GM18873 (cell line): ENCODE results near the gene INSRR.

Source experiments
- ATAC-seq: cut with Tn5 transposase; IDR thresholded peaks from one replicate; pipeline ENCODE4 v1.9.1; 2021; ENCODE audit warnings: mild to moderate bottlenecking, moderate library complexity, moderate number of reproducible peaks; ENCODE audit not compliant: unreplicated experiment, low FRiP score

Gene INSRR

DNA sequence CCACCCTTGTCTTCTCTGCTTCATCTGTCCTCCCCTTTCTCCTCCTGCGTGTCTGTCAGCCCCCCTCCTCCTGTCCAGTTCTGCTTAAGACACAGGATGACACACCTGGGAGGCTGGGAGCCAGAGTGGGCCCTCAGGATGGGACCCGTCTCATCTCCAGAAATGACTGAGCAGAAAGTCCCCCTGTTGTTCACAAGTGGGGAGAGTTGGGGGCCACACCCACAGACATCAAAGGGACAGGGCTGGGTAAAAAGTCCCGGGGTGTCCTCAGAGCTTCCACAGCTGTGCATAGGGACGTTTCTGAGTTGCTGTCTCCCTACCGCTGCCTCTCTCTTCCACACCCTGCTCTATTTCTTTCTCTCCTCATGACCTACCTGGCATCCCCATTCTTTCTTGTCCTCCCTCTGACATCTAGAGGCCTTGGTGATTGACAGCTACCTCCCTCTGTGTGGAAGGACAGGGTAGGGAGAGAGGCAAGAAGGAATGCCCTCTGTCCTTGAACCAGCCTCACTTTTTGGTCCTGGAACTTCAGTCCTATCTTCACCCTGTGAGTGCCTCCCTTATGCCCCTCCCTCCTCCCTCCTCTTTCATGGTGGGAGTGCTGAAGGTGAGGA lies 22.8 kb downstream of the INSRR start:
- no peak for ATAC-seq

DNA sequence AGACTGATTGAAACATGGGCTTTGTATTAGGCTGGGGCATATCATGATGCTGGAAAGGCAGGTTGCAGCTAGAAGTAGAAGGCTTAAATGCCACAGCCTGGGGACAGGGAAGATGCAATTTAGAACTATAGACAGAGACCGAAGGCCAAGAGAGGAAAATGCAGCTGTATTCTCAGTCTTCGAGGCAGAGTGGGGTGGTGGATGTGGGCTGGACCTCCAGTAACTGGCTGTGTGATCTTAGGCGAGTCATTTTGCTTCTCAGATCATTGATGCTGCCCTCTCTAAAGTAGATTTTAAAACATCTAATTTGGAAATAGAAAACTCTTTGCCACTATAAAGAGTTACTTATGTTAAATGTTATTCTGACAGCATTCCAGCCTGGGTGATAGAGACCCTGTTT lies 24.6 kb downstream of the INSRR start:
- ATAC-seq = no peak

- ATAC-seq = no peak
Observed at GRCh38 chr1:156833603-156834002, 25.3 kb downstream of the INSRR start.

- no peak for ATAC-seq
Observed at GRCh38 chr1:156832434-156832833, 26.5 kb downstream of the INSRR start.

DNA sequence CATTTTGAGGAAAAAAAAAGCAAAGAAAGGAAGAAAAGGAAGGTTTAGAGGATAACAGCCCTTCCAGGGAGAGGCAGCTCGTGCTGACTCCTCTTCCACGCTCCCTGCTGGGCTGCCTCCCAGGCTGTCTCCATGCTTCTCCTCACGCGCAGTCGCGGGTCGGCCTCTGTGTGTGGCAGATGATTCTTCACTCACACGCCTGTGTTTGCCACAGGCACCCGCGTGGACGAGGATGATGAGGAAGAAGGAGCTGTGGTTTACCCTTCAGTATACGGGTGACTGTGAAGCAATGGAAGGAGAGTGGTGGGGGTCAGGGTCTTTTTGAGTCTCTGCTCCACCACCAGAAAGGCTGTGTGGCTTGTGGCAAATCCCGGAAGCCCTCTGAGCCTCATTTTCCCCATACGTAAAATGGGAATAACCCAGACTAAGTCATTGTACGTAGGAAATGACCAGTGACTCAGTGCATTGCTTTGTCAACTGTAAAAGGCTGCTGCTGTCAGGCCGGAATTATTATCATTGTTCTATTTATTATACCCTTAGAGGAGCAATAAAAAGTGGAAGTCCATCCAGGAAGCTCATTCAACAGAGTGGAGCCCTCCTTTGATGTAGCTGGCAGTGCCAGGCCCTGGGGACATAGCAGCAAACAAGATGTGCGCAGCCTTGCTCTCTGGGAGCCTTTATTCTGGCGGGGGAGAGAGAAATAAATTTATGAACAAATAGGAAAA lies 30.4 kb downstream of the INSRR start:
- no peak for ATAC-seq

DNA sequence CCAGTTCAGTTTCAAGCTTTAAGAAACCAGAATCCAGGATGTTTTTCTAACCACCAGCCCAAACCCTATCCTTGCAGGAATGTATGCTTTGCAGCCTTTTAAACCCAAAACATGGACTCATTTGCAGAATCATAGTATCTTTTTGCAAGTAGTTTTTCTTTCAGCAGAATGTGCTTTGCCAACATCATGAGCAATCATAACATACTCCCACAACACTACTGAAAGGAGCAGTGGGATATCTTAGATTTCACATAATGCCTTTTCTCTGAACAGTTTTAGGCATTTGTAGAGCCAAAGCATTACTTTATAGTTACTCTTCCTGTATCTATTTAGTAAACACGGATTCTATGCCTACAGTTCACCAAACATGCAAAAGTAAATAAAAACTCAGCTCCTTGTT lies 32.3 kb downstream of the INSRR start:
- no peak for ATAC-seq

GRCh38 chr1:156823210-156823790 lies 35.6 kb downstream of the INSRR start:
- ATAC-seq = no peak

- no peak for ATAC-seq
Observed at GRCh38 chr1:156822680-156823079, 36.2 kb downstream of the INSRR start.

DNA sequence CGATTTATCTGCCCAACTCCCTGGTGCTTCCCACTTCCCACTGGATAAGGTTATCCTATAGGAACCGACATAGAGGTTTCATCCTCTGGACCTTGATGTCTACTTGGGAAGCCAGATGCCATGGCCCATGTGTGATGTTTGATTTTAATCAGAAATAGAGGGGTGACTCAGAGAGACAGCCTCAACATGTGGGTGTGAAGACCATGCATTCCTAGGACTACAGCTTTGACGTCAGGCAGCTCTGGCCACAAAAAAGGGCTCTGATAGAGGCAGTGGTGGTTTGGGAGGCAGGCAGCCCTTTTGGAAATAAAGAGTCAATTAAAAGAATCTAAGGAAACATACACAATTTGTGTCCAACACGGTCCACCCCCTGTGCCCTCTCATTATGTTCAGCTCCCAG lies 37.1 kb downstream of the INSRR start:
- no peak for ATAC-seq

- peak; percentile 50 for ATAC-seq
Observed at GRCh38 chr1:156816561-156817328, 42.2 kb downstream of the INSRR start, which contains the start of gene SH2D2A. SH2D2A (minus strand) TSS chr1:156816848; CDS start chr1:156816708, 140 bp downstream.

DNA sequence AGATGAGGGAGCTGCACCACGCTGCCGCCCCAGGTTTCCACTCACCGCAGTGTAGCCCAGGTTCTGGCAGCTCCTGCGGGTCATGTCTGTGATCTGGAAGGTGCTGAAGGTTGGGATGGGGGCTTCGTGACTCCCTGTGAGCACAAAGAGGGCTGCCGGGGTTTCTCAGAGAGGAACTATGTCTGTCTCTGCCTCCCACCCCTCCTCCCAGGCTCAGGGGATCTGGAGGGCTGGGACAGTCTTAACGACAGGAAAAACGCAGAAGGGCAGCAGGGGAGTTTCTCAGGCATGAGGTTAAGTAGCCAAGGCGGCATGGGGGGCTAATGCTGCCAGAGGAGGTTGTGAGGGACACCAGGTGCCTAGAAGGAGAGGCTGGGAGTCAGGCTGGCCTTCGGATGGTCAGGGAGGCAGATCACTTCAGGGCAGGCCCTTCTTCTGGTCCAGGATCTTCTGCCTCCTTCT lies 42.9 kb downstream of the INSRR start:
- no peak for ATAC-seq

GRCh38 chr1:156815307-156815826 lies 43.5 kb downstream of the INSRR start:
- no peak for ATAC-seq

GRCh38 chr1:156814571-156815260 lies 44.2 kb downstream of the INSRR start:
- no peak for ATAC-seq

GRCh38 chr1:156813750-156814570 lies 45.0 kb downstream of the INSRR start:
- no peak for ATAC-seq

DNA sequence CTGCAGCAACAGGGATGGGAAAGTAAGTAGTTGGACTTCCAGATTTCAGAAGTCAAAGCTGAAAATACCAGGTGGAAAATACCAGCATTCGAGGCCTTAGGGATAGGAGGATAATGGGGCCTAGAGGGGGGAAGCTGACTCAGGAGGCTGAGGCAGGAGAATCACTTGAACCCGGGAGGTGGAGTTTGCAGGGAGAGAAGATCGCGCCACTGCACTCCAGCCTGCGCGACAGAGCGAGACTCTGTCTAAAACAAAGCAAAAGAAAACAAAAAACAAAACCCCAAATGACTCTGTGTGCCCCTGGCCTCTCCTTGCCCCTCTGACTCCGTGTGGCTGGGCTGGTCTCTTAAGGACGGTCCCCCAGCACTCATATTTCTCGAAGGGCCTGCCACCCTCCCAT lies 45.6 kb downstream of the INSRR start:
- no peak for ATAC-seq

- no peak for ATAC-seq
Observed at GRCh38 chr1:156812293-156812990, 46.5 kb downstream of the INSRR start.

GRCh38 chr1:156811168-156811567 lies 47.7 kb downstream of the INSRR start:
- ATAC-seq = no peak

- no peak for ATAC-seq
Observed at GRCh38 chr1:156809711-156810366, 49.1 kb downstream of the INSRR start.
